ELR (cell line): ENCODE results near the gene PRKAR1B.

ENCODE experiments used
- DNase-seq: peaks from one replicate; pipeline ENCODE4 v3.0.0-alpha.2; 2015; ENCODE audit warnings: low read depth

PRKAR1B gene

GRCh38 chr7:721619-722248, 5.3 kb downstream of the PRKAR1B start:
- no peak for DNase-seq

DNA sequence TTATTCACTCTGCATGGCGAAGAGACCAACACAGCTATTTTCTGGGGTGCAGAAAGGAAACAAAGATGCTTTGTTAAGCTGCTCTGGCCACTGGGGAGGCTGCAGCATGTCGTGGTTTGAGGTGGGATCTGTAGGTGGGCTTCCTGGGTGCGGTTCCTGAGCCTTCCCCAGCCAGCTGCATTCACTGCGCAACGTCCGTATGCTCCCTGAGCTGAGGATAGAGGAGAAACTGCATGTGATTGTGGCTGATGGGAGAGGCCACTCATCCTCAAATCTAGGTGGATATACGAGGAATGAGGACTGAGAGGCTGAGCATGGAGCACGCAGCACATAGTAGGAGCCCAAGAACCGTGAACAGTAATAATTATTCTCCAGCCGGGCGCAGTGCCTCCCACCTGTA, 10.4 kb downstream of the PRKAR1B start:
- DNase-seq, result no peak

DNA sequence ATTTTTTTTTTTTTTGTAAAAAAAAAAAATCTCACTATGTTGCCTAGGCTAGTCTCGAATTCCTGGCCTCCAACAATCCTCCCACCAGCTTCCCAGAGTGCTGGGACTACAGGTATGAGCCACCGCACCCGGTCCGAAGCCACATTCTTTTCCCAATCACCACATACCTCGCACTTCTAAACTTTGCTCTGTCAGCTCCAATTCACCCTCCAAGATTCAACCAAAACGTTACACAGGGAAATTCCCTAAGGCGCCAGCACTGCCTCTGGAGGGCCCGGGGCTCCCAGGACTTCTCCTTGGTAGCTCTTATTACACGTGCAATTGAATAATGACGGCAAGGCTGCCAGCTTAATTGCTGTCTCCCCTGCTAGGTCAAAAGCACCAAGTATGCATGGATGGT, 10.9 kb downstream of the PRKAR1B start:
- no peak for DNase-seq

DNA sequence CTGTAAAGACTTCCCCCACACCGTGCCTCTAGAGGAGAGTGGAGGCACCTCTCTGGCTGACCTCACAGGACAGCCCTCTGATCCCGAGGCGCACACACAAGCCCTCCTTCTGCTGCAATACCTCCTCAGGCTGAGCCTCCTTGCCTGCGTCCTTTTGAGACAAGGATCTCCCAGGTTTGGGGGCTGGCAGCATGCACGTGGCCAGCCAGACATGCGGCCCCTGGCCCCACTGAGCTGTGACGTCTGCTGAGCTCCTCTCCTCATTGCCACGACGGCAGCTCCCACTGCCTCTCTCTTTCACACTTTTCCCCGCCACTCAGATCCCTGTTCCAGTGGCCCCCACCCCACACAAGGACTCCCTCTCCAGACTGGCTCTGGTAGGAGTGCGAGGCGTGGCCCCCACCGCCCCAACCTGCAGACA, 12.8 kb downstream of the PRKAR1B start:
- DNase-seq, result no peak

GRCh38 chr7:713488-714230, 13.4 kb downstream of the PRKAR1B start:
- DNase-seq, result no peak

DNA sequence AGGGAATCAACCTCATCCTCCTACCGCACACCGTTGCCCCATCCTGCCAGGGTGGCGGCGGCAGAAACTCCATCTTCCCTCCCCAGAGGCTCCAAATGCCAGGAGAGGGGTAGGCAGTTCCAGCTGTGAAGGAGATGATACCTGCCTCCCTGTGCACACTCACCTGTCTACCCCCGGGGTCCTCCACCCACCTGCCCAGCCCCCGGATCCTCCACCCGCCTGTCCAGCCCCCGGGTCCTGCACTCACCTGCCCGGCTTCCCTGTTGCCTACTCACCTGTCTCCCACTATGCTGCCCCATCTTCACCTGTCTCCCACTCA, 14.0 kb downstream of the PRKAR1B start:
- no peak for DNase-seq

DNA sequence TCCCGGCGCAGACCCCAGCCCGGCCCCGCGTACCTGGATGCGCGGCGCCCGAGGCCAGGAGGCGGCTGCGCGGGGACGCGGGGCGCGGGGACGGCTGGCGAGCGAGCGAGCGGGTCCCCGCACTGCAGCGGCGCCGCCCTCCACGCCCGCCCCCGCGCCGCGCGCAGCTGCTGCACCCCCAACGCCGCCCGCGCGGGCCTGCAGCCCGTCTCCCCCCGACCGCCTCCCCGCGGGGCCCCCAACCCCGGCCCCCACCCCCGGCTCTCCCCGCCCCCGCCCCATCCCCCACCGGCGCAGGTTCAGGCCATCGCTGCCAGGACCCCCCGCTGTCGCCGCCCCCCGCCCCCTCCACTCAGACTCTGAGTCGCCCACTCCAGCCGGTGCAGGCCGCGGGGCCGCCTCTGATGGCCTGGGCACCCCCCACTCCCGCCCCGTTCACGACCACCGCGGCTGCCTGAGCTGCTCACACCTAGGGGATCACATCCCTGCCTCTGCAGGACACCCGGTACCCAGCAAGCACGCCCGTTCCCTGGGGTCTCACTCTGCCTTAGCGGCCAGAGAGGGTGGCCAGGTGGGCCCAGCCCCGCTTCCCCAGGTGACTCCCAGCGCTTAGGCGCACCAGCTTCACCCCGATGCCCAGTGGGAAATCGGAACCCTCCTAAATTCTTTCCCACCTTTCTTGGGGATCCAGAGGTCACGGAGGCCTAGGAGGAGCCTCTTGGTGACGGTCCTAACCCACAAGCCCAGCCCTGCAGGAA, 14.5 kb downstream of the PRKAR1B start:
- no peak for DNase-seq

- no peak for DNase-seq
Measured at GRCh38 chr7:711922-712380, 15.1 kb downstream of the PRKAR1B start.

GRCh38 chr7:711093-711921, 15.8 kb downstream of the PRKAR1B start:
- no peak for DNase-seq

DNA sequence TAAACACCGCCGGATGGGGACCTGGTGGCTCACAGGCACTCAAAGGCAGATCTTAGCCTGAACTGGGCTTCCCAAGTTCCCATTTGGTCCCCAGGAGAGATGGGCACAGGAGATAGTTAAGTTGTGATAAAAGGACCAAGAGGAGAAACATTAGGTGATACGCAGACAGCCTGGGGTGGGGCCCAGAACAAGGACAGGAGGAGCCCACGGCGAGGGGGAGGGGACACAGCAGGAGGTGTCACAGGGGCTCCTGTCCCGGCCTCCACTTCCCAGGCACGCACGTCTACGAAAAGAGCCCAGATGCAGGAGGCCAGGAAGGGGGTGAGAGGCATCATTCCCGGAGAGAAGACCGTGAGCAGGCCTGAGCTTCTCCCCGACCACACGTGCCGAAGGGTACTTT, 16.9 kb downstream of the PRKAR1B start:
- DNase-seq, result no peak

DNA sequence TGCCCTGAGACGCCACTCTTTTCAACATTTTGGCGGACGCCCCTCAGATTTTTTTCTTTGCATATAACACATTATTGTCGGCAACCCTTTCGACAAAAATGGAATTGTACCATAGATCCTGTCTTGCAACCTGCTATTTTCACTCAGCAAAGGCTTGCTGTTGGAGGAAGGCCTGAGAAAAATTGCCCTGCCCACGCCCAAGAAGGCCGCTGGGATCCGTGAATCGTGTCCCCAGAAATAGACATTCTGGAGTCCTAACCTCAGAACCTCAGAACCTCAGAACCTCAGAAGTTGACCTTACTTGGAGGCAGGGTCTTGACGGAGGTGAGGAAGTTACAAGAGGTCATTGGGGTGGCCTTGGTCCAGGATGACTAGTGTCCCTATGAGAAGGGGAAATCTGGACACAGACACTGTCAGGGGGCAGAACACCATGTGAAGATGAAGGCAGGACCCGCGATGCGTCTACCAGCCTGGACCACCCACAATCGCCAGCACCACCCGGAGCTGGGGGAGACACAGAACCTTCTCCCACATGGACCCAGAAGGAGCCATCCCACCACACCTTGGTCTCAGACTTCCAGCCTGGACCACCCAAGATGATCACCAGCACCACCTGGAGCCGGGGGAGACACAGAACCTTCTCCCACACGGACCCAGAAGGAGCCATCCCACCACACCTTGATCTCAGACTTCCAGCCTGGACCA, 19.6 kb downstream of the PRKAR1B start:
- no peak for DNase-seq

GRCh38 chr7:706721-707120, 20.4 kb downstream of the PRKAR1B start:
- DNase-seq, result no peak

DNA sequence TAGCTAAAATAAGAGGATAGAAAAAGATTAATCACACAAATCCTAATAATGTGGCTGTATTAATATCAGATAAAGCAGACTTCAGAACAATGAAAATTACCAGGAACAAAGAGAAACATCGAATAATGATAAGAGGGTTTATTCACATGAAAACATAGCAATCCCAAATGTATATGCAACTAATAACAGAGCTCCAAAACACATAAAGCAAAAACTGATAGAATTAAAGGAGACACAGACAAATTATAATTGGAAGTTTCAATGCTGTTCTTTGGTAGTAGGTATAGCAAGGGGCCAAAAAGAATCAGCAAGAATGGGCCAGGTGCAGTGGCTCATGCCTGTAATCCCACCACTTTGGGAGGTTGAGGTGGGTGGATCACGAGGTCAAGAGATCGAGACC, 24.0 kb downstream of the PRKAR1B start:
- no peak for DNase-seq

DNA sequence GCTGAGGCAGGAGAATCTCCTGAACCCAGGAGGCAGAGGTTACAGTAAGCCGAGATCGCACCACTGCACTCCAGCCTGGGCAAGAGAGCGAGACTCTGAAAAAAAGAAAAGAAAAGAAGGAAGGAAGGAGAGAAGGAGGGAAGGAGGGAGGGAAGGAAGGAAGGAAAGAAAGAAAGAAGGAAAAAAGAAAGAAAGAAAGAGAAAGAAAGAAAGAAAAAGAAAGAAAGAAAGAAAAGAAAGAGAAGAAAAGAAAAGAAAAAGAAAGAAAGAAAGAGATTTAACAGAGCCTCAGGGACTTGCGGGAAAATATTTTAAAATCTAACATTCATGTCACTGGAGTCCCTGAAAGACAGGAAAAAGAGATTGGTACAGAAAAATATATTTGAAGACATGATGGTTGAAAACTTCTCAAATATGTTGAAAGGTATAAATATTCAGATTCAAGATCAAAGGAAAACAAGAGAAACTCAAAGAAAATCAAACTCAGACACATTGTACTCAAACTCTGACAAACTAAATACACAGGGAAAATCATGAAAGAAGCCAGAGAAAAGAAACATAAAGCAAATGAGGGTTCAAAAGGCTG, 25.9 kb downstream of the PRKAR1B start:
- DNase-seq, result no peak

GRCh38 chr7:699476-700170, 27.5 kb downstream of the PRKAR1B start:
- DNase-seq, result no peak

- DNase-seq, result no peak
Measured at GRCh38 chr7:698515-699475, 28.3 kb downstream of the PRKAR1B start.

DNA sequence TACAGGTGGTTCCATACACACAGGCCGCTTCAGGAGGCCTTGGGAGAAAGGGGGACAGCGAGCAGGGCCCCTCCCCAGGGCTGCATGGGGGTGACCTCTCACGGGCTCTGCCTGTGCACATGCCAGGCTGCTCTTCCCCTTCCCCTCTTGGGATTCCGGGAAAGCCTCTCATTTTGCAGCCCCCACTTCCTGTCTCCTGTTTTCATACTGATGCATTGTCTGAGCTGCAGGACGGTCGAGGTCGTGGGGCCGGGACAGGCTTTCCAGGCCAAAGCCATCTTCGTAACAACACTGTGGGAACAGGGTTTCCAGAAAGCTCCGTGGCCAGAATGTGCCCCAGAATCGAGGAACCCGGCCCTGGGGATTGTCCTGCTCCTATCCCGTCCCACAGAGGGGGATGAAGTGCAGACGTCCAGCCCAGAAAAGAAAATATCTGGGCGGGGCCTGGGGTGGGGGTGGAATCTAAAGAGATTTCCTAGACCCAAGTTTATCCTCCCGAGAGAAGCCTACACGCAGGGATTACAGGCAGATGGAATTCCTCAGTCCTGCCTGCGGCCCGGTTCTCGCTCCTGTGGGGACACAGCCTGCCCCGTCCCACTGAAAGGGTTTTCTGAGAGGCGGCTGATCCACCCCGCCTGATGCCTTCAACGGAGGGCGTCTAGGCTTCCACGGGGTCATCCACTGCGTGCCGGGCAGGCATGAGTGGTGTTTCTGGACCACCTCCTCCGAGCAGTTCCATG, 30.1 kb downstream of the PRKAR1B start:
- no peak for DNase-seq

DNA sequence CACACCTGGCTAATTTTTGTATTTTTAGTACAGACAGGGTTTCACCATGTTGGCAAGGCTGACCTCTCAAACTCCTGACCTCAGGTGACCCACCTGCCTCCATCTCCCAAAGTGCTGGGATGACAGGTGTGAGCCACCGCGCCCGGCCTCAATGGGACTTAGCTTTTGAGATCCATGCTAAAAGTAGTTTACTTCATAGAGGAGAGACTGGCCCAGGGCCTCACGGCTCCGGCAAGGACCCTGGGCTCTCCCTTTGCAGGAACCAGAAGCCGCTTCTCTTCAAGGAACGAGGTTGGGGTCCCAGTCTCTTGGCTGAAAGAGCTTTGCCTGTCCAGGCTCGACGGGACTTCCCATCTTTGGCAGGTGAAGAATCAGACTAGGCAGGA, 30.7 kb downstream of the PRKAR1B start:
- DNase-seq, result no peak

- no peak for DNase-seq
Measured at GRCh38 chr7:693280-693679, 33.8 kb downstream of the PRKAR1B start.
